Neural cell (in vitro differentiated cells): Measurements from ENCODE around the gene AURKA.

Experiments
- EP300 ChIP-seq: fragments of 450-650 bp; conservative IDR thresholded peaks from 2 replicates; pipeline ENCODE4 v1.6.1; 2014; ENCODE audit warnings: antibody characterized with exemption, mild to moderate bottlenecking, moderate library complexity; ENCODE audit not compliant: poor library complexity, severe bottlenecking
- EZH2 ChIP-seq: fragments of 200-600, 300-800 bp; shearing (Covaris generic), sonication (generic); IDR thresholded peaks from 2 replicates; pipeline ENCODE4 v1.6.1; 2014; ENCODE audit warnings: antibody characterized with exemption, low read length, borderline replicate concordance, mild to moderate bottlenecking; ENCODE audit not compliant: insufficient read depth, poor library complexity, severe bottlenecking
- MXI1 ChIP-seq: fragments of 450-650 bp; conservative IDR thresholded peaks from 2 replicates; pipeline ENCODE4 v1.6.1; 2014; ENCODE audit warnings: antibody characterized with exemption, mild to moderate bottlenecking; ENCODE audit not compliant: poor library complexity, severe bottlenecking
- POLR2AphosphoS5 ChIP-seq: IDR thresholded peaks from 2 replicates; pipeline ENCODE4 v1.6.1; 2012
- SMC3 ChIP-seq: fragments of 450-650 bp; conservative IDR thresholded peaks from 2 replicates; pipeline ENCODE4 v1.6.1; 2014; ENCODE audit warnings: antibody characterized with exemption, mild to moderate bottlenecking, moderate library complexity; ENCODE audit not compliant: poor library complexity
- TAF1 ChIP-seq: IDR thresholded peaks from 2 replicates; pipeline ENCODE4 v1.6.1; 2012; ENCODE audit warnings: low read depth
- TF ChIP-seq, protein P1 (sequence below): fragments of 450-650 bp; IDR thresholded peaks from 2 replicates; pipeline ENCODE4 v1.5.1; 2014; ENCODE audit warnings: antibody characterized with exemption, mild to moderate bottlenecking, moderate library complexity; ENCODE audit not compliant: poor library complexity, severe bottlenecking

DNA sequence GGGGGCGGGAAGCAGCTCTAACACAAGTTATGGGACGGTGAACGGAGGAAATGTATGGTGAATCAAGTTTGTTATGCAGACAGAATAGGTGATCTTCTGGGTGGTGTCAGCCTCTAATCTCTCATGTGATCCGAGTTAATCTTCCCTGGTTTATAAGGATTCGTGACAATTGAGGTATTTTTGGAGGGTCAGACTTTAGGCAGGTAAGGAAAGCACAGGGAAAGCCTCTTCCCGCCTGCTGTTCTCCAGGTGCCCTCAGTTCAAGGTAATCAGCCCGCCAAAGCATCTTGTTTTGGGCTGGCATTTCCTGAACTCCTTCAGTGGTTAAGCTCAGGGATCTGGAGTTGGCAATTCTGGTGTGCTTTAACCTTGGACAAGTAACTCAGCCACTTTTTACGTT lies 1.6 kb upstream of the AURKA start:
- TF ChIP-seq, protein P1, sequence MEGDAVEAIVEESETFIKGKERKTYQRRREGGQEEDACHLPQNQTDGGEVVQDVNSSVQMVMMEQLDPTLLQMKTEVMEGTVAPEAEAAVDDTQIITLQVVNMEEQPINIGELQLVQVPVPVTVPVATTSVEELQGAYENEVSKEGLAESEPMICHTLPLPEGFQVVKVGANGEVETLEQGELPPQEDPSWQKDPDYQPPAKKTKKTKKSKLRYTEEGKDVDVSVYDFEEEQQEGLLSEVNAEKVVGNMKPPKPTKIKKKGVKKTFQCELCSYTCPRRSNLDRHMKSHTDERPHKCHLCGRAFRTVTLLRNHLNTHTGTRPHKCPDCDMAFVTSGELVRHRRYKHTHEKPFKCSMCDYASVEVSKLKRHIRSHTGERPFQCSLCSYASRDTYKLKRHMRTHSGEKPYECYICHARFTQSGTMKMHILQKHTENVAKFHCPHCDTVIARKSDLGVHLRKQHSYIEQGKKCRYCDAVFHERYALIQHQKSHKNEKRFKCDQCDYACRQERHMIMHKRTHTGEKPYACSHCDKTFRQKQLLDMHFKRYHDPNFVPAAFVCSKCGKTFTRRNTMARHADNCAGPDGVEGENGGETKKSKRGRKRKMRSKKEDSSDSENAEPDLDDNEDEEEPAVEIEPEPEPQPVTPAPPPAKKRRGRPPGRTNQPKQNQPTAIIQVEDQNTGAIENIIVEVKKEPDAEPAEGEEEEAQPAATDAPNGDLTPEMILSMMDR = no peak
- TF ChIP-seq EZH2 (no peak), POLR2AphosphoS5 (no peak), EP300 (no peak), TAF1 (no peak), MXI1 (no peak), SMC3 (no peak)
